Measurements from ENCODE around the gene PPP1R3E. TPM values are rescaled to one million over a fixed set of nuclear protein-coding genes. Genes with fewer than 3 reads are reported as not detected.
A peak's percentile ranks its signal among the peaks of the same experiment; 100 is the strongest.

Gene PPP1R3E
- 10 to 100 TPM; 29.7 to 34.4 TPM for total RNA-seq

- Mint-ChIP-seq H3K27ac (peak within 1 kb of the TSS; percentile 97), H3K27me3 (peaks cover 8% of the 10 kb centered on the region), H3K36me3 (ENCODE audit: low read depth) (peaks cover 22% of the 10 kb centered on the region), H3K4me1 (peaks cover 31% of the 10 kb centered on the region), H3K9me3 (no peaks in the 10 kb centered on the region), H3K4me3 (peak within 1 kb of the TSS; percentile 97)
- DNase-seq: peak; percentile 83
- POLR2A ChIA-PET: interaction anchor here (0.7 to 14.2 kb wide), 20 partner anchors 9 to 858 kb away, joined by 3 to 282 read pairs (median 4); partner anchors contain the start of genes ACIN1, C14orf119, HOMEZ and IRF9
- CTCF ChIA-PET: interaction anchor here (0.6 to 9.2 kb wide), 9 partner anchors 10 to 234 kb away, joined by 3 to 78 read pairs (median 5); partner anchors contain the start of genes HOMEZ and PABPN1
Observed at GRCh38 chr14:23302290-23303225, at the start of gene PPP1R3E. TSS of gene PPP1R3E (minus strand) at chr14:23302859. CDS start at chr14:23302576, 283 bp downstream.

- no peaks in the 10 kb centered on the region for H3K36me3 Mint-ChIP-seq (ENCODE audit: low read depth)
- CTCF ChIA-PET: interaction anchor here (1.0 to 1.6 kb wide), 4 partner anchors 25 to 44 kb away, joined by 3 to 6 read pairs (median 4); partner anchors contain the start of genes CMTM5 and PABPN1
- no peak for DNase-seq
- no peak overlapping the region for H3K27ac Mint-ChIP-seq
- peaks cover 11% of the 10 kb centered on the region for H3K4me1 Mint-ChIP-seq
- no peaks in the 10 kb centered on the region for H3K9me3 Mint-ChIP-seq
- peaks cover 51% of the 10 kb centered on the region for H3K27me3 Mint-ChIP-seq
- H3K4me3 Mint-ChIP-seq: peak overlapping the region; percentile 47
- POLR2A ChIA-PET: interaction anchor here (1.2 to 1.6 kb wide), 2 partner anchors 31 to 66 kb away, joined by 3 to 4 read pairs; partner anchors contain the start of genes HOMEZ and PABPN1
Observed at GRCh38 chr14:23351681-23352505, 49.2 kb upstream of the PPP1R3E start.

GRCh38 chr14:23349156-23349845, 46.6 kb upstream of the PPP1R3E start:
- no peaks in the 10 kb centered on the region for H3K9me3 Mint-ChIP-seq
- CTCF ChIA-PET: no interaction called here
- H3K4me1 Mint-ChIP-seq: peaks cover 11% of the 10 kb centered on the region

GRCh38 chr14:23348297-23348655, 45.6 kb upstream of the PPP1R3E start:
- H3K9me3 Mint-ChIP-seq: no peaks in the 10 kb centered on the region
- no peak overlapping the region for H3K27ac Mint-ChIP-seq
- H3K36me3 Mint-ChIP-seq (ENCODE audit: low read depth): no peaks in the 10 kb centered on the region
- H3K4me1 Mint-ChIP-seq: peaks cover 9% of the 10 kb centered on the region
- peaks cover 25% of the 10 kb centered on the region for H3K27me3 Mint-ChIP-seq
- POLR2A ChIA-PET: no interaction called here
- CTCF ChIA-PET: no interaction called here
- no peak for DNase-seq
- H3K4me3 Mint-ChIP-seq: no peak overlapping the region

More at GRCh38 chr14:23349156-23349845, 46.6 kb upstream of the PPP1R3E start:
- H3K36me3 Mint-ChIP-seq (ENCODE audit: low read depth): no peaks in the 10 kb centered on the region
- H3K27ac Mint-ChIP-seq: no peak overlapping the region
- H3K4me3 Mint-ChIP-seq: no peak overlapping the region
- H3K27me3 Mint-ChIP-seq: peaks cover 35% of the 10 kb centered on the region
- no peak for DNase-seq
- POLR2A ChIA-PET: no interaction called here

- no peaks in the 10 kb centered on the region for H3K9me3 Mint-ChIP-seq
- no peak overlapping the region for H3K4me3 Mint-ChIP-seq
Observed at GRCh38 chr14:23347406-23348296, 45.0 kb upstream of the PPP1R3E start.

GRCh38 chr14:23346693-23347405, 44.2 kb upstream of the PPP1R3E start:
- ChIA-PET CTCF (interaction anchor here (0.6 to 2.1 kb wide), 2 partner anchors 25 to 45 kb away, joined by 4 to 6 read pairs; partner anchors contain the start of gene PABPN1), POLR2A (no interaction called here)
- Mint-ChIP-seq H3K9me3 (no peaks in the 10 kb centered on the region), H3K36me3 (ENCODE audit: low read depth) (no peaks in the 10 kb centered on the region), H3K27me3 (peaks cover 23% of the 10 kb centered on the region), H3K4me1 (peaks cover 6% of the 10 kb centered on the region), H3K4me3 (no peak overlapping the region), H3K27ac (no peak overlapping the region)
- DNase-seq: no peak

More at GRCh38 chr14:23347406-23348296, 45.0 kb upstream of the PPP1R3E start:
- Mint-ChIP-seq H3K27ac (no peak overlapping the region), H3K4me1 (peaks cover 6% of the 10 kb centered on the region), H3K27me3 (peaks cover 19% of the 10 kb centered on the region), H3K36me3 (ENCODE audit: low read depth) (no peaks in the 10 kb centered on the region)
- ChIA-PET POLR2A (no interaction called here), CTCF (interaction anchor here (2.1 kb wide), 1 partner anchor 26 kb away, joined by 4 read pairs; the partner anchor contains the start of gene PABPN1)
- DNase-seq: no peak

GRCh38 chr14:23345987-23346692, 43.5 kb upstream of the PPP1R3E start:
- peaks cover 4% of the 10 kb centered on the region for H3K4me1 Mint-ChIP-seq
- no peak for DNase-seq
- no peaks in the 10 kb centered on the region for H3K36me3 Mint-ChIP-seq (ENCODE audit: low read depth)
- H3K9me3 Mint-ChIP-seq: no peaks in the 10 kb centered on the region
- no peak overlapping the region for H3K4me3 Mint-ChIP-seq
- CTCF ChIA-PET: interaction anchor here (0.6 to 2.1 kb wide), 6 partner anchors 8 to 522 kb away, joined by 3 to 6 read pairs (median 4); partner anchors contain the start of gene PABPN1
- H3K27me3 Mint-ChIP-seq: peaks cover 18% of the 10 kb centered on the region
- no peak overlapping the region for H3K27ac Mint-ChIP-seq
- POLR2A ChIA-PET: no interaction called here

GRCh38 chr14:23344481-23344880, 41.8 kb upstream of the PPP1R3E start:
- no peak for DNase-seq

GRCh38 chr14:23339506-23340268, 37.0 kb upstream of the PPP1R3E start:
- no peak overlapping the region for H3K4me3 Mint-ChIP-seq
- no peak overlapping the region for H3K27ac Mint-ChIP-seq
- CTCF ChIA-PET: no interaction called here

More at GRCh38 chr14:23344481-23344880, 41.8 kb upstream of the PPP1R3E start:
- Mint-ChIP-seq H3K4me3 (no peak overlapping the region), H3K4me1 (no peaks in the 10 kb centered on the region), H3K27me3 (peaks cover 14% of the 10 kb centered on the region), H3K36me3 (ENCODE audit: low read depth) (no peaks in the 10 kb centered on the region), H3K9me3 (peaks cover 3% of the 10 kb centered on the region), H3K27ac (no peak overlapping the region)
- ChIA-PET POLR2A (no interaction called here), CTCF (interaction anchor here (1.2 kb wide), 1 partner anchor 35 kb away, joined by 3 read pairs; no protein-coding TSS in a partner anchor)

GRCh38 chr14:23335623-23336022, 33.0 kb upstream of the PPP1R3E start:
- ChIA-PET CTCF (interaction anchor here (1.2 kb wide), 1 partner anchor 9 kb away, joined by 5 read pairs; no protein-coding TSS in a partner anchor), POLR2A (interaction anchor here (0.9 to 1.0 kb wide), 2 partner anchors 9 to 15 kb away, joined by 3 to 5 read pairs; partner anchors contain the start of gene PABPN1)
- H3K27ac Mint-ChIP-seq: no peak overlapping the region
- peaks cover 29% of the 10 kb centered on the region for H3K27me3 Mint-ChIP-seq
- no peak for DNase-seq
- H3K4me3 Mint-ChIP-seq: no peak overlapping the region
- H3K4me1 Mint-ChIP-seq: no peaks in the 10 kb centered on the region
- H3K36me3 Mint-ChIP-seq (ENCODE audit: low read depth): no peaks in the 10 kb centered on the region
- H3K9me3 Mint-ChIP-seq: peaks cover 6% of the 10 kb centered on the region

More at GRCh38 chr14:23339506-23340268, 37.0 kb upstream of the PPP1R3E start:
- Mint-ChIP-seq H3K27me3 (peaks cover 35% of the 10 kb centered on the region), H3K9me3 (peaks cover 6% of the 10 kb centered on the region), H3K36me3 (ENCODE audit: low read depth) (no peaks in the 10 kb centered on the region), H3K4me1 (no peaks in the 10 kb centered on the region)
- no peak for DNase-seq
- POLR2A ChIA-PET: interaction anchor here (0.7 kb wide), 1 partner anchor 53 kb away, joined by 3 read pairs; no protein-coding TSS in a partner anchor
